ENCODE measurements around the gene DNAH14. TPM values are rescaled to one million over a fixed set of nuclear protein-coding genes. Genes with fewer than 3 reads are reported as not detected.
"Not testable (repeated sequence)": the region's sequence is repeated elsewhere in the genome, so short reads cannot be mapped to it uniquely, and the experiment has no call there.

DNAH14 gene
- polyA plus RNA-seq, 1 experiment = 11.1 TPM

- H3K27me3 ChIP-seq (ENCODE audit: control insufficient read depth, insufficient read depth, low read length) = peaks cover 16% of the 10 kb centered on the region
- ChIA-PET POLR2A (no interaction called here), CTCF (interaction anchor here (1.6 to 3.6 kb wide), 3 partner anchors 12 to 370 kb away, joined by 4 to 15 read pairs (median 12); no protein-coding TSS in a partner anchor)
- no peak for DNase-seq (ENCODE audit: low read depth, low spot score)
- no peak overlapping the region for H3K27ac ChIP-seq (ENCODE audit: low read depth, low read length)
- no peak for TF ChIP-seq CTCF (IDR thresholded peaks at IDR 0.05; ENCODE audit: low read depth, low read length)
- H3K4me3 ChIP-seq (ENCODE audit: low read depth, low read length) = no peak overlapping the region
- H3K9me3 ChIP-seq (ENCODE audit: control insufficient read depth, insufficient read depth, low read length) = peaks cover 9% of the 10 kb centered on the region; the same call in 1 of the 2 replicates
Observed at GRCh38 chr1:224883091-224883490, 46.4 kb upstream of the DNAH14 start.

GRCh38 chr1:224884361-224884801 lies 45.1 kb upstream of the DNAH14 start:
- TF ChIP-seq CTCF (IDR thresholded peaks at IDR 0.05; ENCODE audit: low read depth, low read length) = no peak
- H3K27me3 ChIP-seq (ENCODE audit: control insufficient read depth, insufficient read depth, low read length) = peaks cover 22% of the 10 kb centered on the region
- no peak overlapping the region for H3K4me3 ChIP-seq (ENCODE audit: low read depth, low read length)
- no peak overlapping the region for H3K27ac ChIP-seq (ENCODE audit: low read depth, low read length)
- peaks cover 9% of the 10 kb centered on the region; the same call in 1 of the 2 replicates for H3K9me3 ChIP-seq (ENCODE audit: control insufficient read depth, insufficient read depth, low read length)
- DNase-seq (ENCODE audit: low read depth, low spot score) = peak; percentile 41
- ChIA-PET POLR2A (interaction anchor here (1.2 kb wide), 1 partner anchor 11 kb away, joined by 6 read pairs; no protein-coding TSS in a partner anchor), CTCF (interaction anchor here (0.7 to 3.6 kb wide), 5 partner anchors 11 to 371 kb away, joined by 4 to 15 read pairs (median 9); no protein-coding TSS in a partner anchor)

- peaks cover 23% of the 10 kb centered on the region for H3K27me3 ChIP-seq (ENCODE audit: control insufficient read depth, insufficient read depth, low read length)
- DNase-seq (ENCODE audit: low read depth, low spot score); H3K27ac ChIP-seq (ENCODE audit: low read depth, low read length); POLR2A ChIA-PET; H3K4me3 ChIP-seq (ENCODE audit: low read depth, low read length); H3K9me3 ChIP-seq (ENCODE audit: control insufficient read depth, insufficient read depth, low read length): not testable (repeated sequence)
- CTCF ChIA-PET = interaction anchor here (1.0 to 3.6 kb wide), 3 partner anchors 10 to 372 kb away, joined by 5 to 15 read pairs (median 12); no protein-coding TSS in a partner anchor
Observed at GRCh38 chr1:224885376-224885775, 44.1 kb upstream of the DNAH14 start.

GRCh38 chr1:224894915-224895314 lies 34.6 kb upstream of the DNAH14 start:
- peak; percentile 10 for DNase-seq (ENCODE audit: low read depth, low spot score)
- TF ChIP-seq CTCF (IDR thresholded peaks at IDR 0.05; ENCODE audit: low read depth, low read length) = peak; percentile 57

GRCh38 chr1:224896130-224896781 lies 33.2 kb upstream of the DNAH14 start:
- no peaks in the 10 kb centered on the region for H3K9me3 ChIP-seq (ENCODE audit: control insufficient read depth, insufficient read depth, low read length)
- peaks cover 3% of the 10 kb centered on the region for H3K27me3 ChIP-seq (ENCODE audit: control insufficient read depth, insufficient read depth, low read length)
- CTCF ChIA-PET = interaction anchor here (1.2 to 5.5 kb wide), 11 partner anchors 7 to 464 kb away, joined by 3 to 123 read pairs (median 13); no protein-coding TSS in a partner anchor
- POLR2A ChIA-PET = interaction anchor here (1.0 kb wide), 1 partner anchor 465 kb away, joined by 3 read pairs; no protein-coding TSS in a partner anchor
- H3K27ac ChIP-seq (ENCODE audit: low read depth, low read length) = no peak overlapping the region
- DNase-seq (ENCODE audit: low read depth, low spot score) = no peak
- TF ChIP-seq CTCF (IDR thresholded peaks at IDR 0.05; ENCODE audit: low read depth, low read length) = no peak
- H3K4me3 ChIP-seq (ENCODE audit: low read depth, low read length) = no peak overlapping the region

More at GRCh38 chr1:224894915-224895314, 34.6 kb upstream of the DNAH14 start:
- ChIA-PET POLR2A (interaction anchor here (1.0 kb wide), 1 partner anchor 463 kb away, joined by 3 read pairs; no protein-coding TSS in a partner anchor), CTCF (interaction anchor here (0.6 to 5.5 kb wide), 44 partner anchors 9 to 470 kb away, joined by 3 to 123 read pairs (median 5); no protein-coding TSS in a partner anchor)
- Histone ChIP-seq H3K27me3 (ENCODE audit: control insufficient read depth, insufficient read depth, low read length) (peaks cover 2% of the 10 kb centered on the region), H3K9me3 (ENCODE audit: control insufficient read depth, insufficient read depth, low read length) (no peaks in the 10 kb centered on the region), H3K4me3 (ENCODE audit: low read depth, low read length) (no peak overlapping the region), H3K27ac (ENCODE audit: low read depth, low read length) (no peak overlapping the region)
